Memory B cell (primary cell): ENCODE data around the gene ZBBX.
A peak's percentile ranks its signal among the peaks of the same experiment; 100 is the strongest.
"Not testable (repeated sequence)": the region's sequence is repeated elsewhere in the genome, so short reads cannot be mapped to it uniquely, and the experiment has no call there.

Source experiments
- ATAC-seq: fragments of 150-1000 bp; cut with Tn5 transposase; 2 replicates; pipeline ENCODE4 v1.10.0; 2021; ENCODE audit warnings: low read depth, mild to moderate bottlenecking, moderate library complexity
- DNase-seq, 2 donors: peaks; one replicate each; pipeline ENCODE4 v3.0.0; 2022; ENCODE audit warnings: low spot score in 2 of 2
- H3K27ac Mint-ChIP-seq: one replicate; pipeline ENCODE4 v1.8.0; 2022; ENCODE audit warnings: mild to moderate bottlenecking, moderate library complexity, mixed read lengths
- H3K27me3 Mint-ChIP-seq: one replicate; pipeline ENCODE4 v1.8.0; 2022; ENCODE audit warnings: mixed read lengths
- H3K36me3 Mint-ChIP-seq: one replicate; pipeline ENCODE4 v1.8.0; 2022; ENCODE audit warnings: mild to moderate bottlenecking, mixed read lengths
- H3K4me1 Mint-ChIP-seq: one replicate; pipeline ENCODE4 v1.8.0; 2022; ENCODE audit warnings: mixed read lengths
- H3K4me3 Mint-ChIP-seq: one replicate; pipeline ENCODE4 v1.8.0; 2022; ENCODE audit warnings: mild to moderate bottlenecking, moderate library complexity, mixed read lengths
- H3K9me3 Mint-ChIP-seq: one replicate; pipeline ENCODE4 v1.8.0; 2022; ENCODE audit warnings: mixed read lengths

The ZBBX gene

DNA sequence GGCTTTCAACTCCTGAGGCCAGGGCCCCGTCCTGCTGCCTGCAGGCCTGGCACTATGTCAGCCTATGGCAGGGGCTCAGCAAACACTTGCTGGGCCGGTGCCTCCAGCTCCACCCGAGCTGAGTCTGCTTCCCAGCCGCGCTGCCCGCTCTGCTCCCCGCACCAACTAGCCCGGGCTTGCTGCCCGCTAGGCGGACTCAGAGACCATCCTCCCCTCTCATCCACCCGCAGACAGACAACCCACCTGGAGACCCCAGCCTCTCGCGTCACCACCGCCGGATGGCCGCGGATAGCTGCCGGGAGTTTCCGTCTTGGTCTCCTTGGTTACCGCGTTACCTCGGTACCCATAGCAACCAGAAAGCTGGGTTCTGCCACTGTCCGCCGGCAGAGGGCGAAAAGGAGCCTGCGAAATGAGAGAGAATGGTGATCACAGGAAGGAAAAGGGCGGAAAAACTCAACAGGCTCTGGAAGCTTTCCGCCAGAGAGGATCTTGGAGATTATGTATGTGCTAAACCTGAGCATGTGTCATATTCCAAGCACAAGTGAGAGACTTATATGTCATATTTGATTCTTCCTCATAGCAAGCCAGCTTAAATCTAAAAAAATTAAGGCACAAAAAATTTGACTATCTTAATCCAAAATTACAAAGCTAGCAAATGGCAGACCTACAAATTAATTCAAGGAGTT is at the start of gene ZBBX:
TSS of gene ZBBX (minus strand) at position 294 of the 686 bp plus-strand sequence. CDS start 7,396 bp downstream, outside the sequence.
- peaks cover 4% of the 10 kb centered on the region for H3K27me3 Mint-ChIP-seq
- DNase-seq, result peak; percentile 86 to 92
- peaks cover 9% of the 10 kb centered on the region for H3K4me1 Mint-ChIP-seq
- H3K4me3 Mint-ChIP-seq, result peak within 1 kb of the TSS; percentile 85
- peak; percentile 96 for ATAC-seq
- H3K9me3 Mint-ChIP-seq, result no peaks in the 10 kb centered on the region
- peak within 1 kb of the TSS; percentile 92 for H3K27ac Mint-ChIP-seq
- H3K36me3 Mint-ChIP-seq, result no peaks in the 10 kb centered on the region

DNA sequence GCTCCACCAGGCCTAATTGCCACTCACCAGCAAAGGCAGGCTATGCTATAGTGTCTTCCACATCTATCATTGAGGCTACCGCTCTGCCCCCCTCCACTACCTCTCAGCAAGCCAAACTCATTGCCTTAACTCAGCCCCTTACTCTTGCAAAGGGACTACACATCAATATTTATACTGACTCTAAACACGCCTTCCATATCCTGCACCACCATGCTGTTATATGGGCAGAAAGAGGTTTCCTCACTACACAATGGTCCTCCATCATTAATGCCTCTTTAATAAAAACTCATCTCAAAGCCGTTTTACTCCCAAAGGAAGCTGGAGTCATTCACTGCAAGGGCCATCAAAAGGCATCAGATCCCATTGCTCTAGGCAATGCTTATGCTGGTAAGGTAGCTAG is 46.9 kb upstream of the ZBBX start:
- H3K9me3 Mint-ChIP-seq, H3K4me1 Mint-ChIP-seq, H3K27ac Mint-ChIP-seq, H3K27me3 Mint-ChIP-seq, H3K4me3 Mint-ChIP-seq, DNase-seq, H3K36me3 Mint-ChIP-seq, ATAC-seq: not testable (repeated sequence)

GRCh38 chr3:167422396-167422795 is 42.3 kb upstream of the ZBBX start:
- not testable (repeated sequence) for H3K27me3 Mint-ChIP-seq, DNase-seq, H3K4me3 Mint-ChIP-seq, H3K36me3 Mint-ChIP-seq, H3K27ac Mint-ChIP-seq, H3K9me3 Mint-ChIP-seq, H3K4me1 Mint-ChIP-seq, ATAC-seq

DNA sequence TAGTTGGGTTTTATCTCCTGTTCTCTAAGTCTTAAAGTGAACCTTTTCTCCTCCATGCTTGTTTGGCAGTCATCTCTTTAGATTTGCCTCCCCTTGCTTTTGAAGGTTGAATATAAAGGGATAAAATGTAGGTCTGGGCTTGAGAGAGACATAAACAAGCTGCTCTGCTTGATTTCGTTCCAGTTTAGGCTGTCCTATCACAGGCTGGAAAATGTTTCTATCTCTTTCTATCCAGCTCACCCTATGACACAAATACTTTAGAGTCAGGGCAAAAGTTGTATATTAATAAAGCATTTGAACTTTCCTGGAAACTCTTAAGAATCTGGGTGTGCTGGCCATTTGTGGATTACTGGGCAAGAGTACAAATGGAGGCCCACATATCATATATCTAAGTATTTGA is 29.5 kb upstream of the ZBBX start:
- no peaks in the 10 kb centered on the region for H3K27me3 Mint-ChIP-seq
- ATAC-seq, result no peak
- no peaks in the 10 kb centered on the region for H3K9me3 Mint-ChIP-seq
- no peak overlapping the region for H3K27ac Mint-ChIP-seq
- H3K36me3 Mint-ChIP-seq, result no peaks in the 10 kb centered on the region
- DNase-seq, result no peak
- no peak overlapping the region for H3K4me3 Mint-ChIP-seq
- H3K4me1 Mint-ChIP-seq, result no peaks in the 10 kb centered on the region

- Mint-ChIP-seq H3K27ac (no peak overlapping the region), H3K9me3 (no peaks in the 10 kb centered on the region), H3K4me1 (no peaks in the 10 kb centered on the region), H3K27me3 (peaks cover under 1% of the 10 kb centered on the region), H3K4me3 (no peak overlapping the region), H3K36me3 (no peaks in the 10 kb centered on the region)
- DNase-seq (no peak), ATAC-seq (no peak)
Observed at GRCh38 chr3:167406876-167407492, 26.9 kb upstream of the ZBBX start.

GRCh38 chr3:167397826-167398225 is 17.7 kb upstream of the ZBBX start:
- DNase-seq, result no peak
- Mint-ChIP-seq H3K27ac (no peak overlapping the region), H3K9me3 (no peaks in the 10 kb centered on the region), H3K27me3 (peaks cover 5% of the 10 kb centered on the region), H3K4me1 (no peaks in the 10 kb centered on the region), H3K4me3 (no peak overlapping the region), H3K36me3 (no peaks in the 10 kb centered on the region)
- ATAC-seq, result no peak

GRCh38 chr3:167396075-167396474 is 16.0 kb upstream of the ZBBX start:
- H3K27me3 Mint-ChIP-seq, result peaks cover 2% of the 10 kb centered on the region
- ATAC-seq (no peak), DNase-seq (no peak)
- H3K27ac Mint-ChIP-seq, result no peak overlapping the region
- no peak overlapping the region for H3K4me3 Mint-ChIP-seq
- H3K36me3 Mint-ChIP-seq, result no peaks in the 10 kb centered on the region
- no peaks in the 10 kb centered on the region for H3K4me1 Mint-ChIP-seq
- H3K9me3 Mint-ChIP-seq, result no peaks in the 10 kb centered on the region

GRCh38 chr3:167394003-167394402 is 13.9 kb upstream of the ZBBX start:
- H3K27me3 Mint-ChIP-seq, result peaks cover 2% of the 10 kb centered on the region
- H3K4me3 Mint-ChIP-seq, result no peak overlapping the region
- H3K4me1 Mint-ChIP-seq, result no peaks in the 10 kb centered on the region
- H3K27ac Mint-ChIP-seq, result no peak overlapping the region
- DNase-seq (no peak), ATAC-seq (no peak)
- no peaks in the 10 kb centered on the region for H3K36me3 Mint-ChIP-seq
- no peaks in the 10 kb centered on the region for H3K9me3 Mint-ChIP-seq

GRCh38 chr3:167382155-167382554 is 2.1 kb upstream of the ZBBX start:
- H3K36me3 Mint-ChIP-seq, result no peaks in the 10 kb centered on the region

GRCh38 chr3:167375478-167375877 is 4.6 kb downstream of the ZBBX start:
- H3K9me3 Mint-ChIP-seq, result no peaks in the 10 kb centered on the region
- ATAC-seq (no peak), DNase-seq (no peak)
- H3K27ac Mint-ChIP-seq, result no peak overlapping the region
- no peaks in the 10 kb centered on the region for H3K36me3 Mint-ChIP-seq
- peaks cover 6% of the 10 kb centered on the region for H3K4me1 Mint-ChIP-seq
- no peaks in the 10 kb centered on the region for H3K27me3 Mint-ChIP-seq
- H3K4me3 Mint-ChIP-seq, result no peak overlapping the region

More at GRCh38 chr3:167382155-167382554, 2.1 kb upstream of the ZBBX start:
- no peak overlapping the region for H3K27ac Mint-ChIP-seq
- ATAC-seq (no peak), DNase-seq (no peak)
- no peak overlapping the region for H3K4me3 Mint-ChIP-seq
- peaks cover 9% of the 10 kb centered on the region for H3K4me1 Mint-ChIP-seq
- no peaks in the 10 kb centered on the region for H3K9me3 Mint-ChIP-seq
- peaks cover 8% of the 10 kb centered on the region for H3K27me3 Mint-ChIP-seq

GRCh38 chr3:167372138-167372537 is 8.0 kb downstream of the ZBBX start:
- no peak overlapping the region for H3K27ac Mint-ChIP-seq
- no peaks in the 10 kb centered on the region for H3K4me1 Mint-ChIP-seq
- no peak for ATAC-seq
- no peaks in the 10 kb centered on the region for H3K9me3 Mint-ChIP-seq
- H3K27me3 Mint-ChIP-seq, result peaks cover 2% of the 10 kb centered on the region
- H3K4me3 Mint-ChIP-seq, result no peak overlapping the region
- no peak for DNase-seq
- no peaks in the 10 kb centered on the region for H3K36me3 Mint-ChIP-seq

GRCh38 chr3:167361948-167362347 is 18.1 kb downstream of the ZBBX start:
- no peaks in the 10 kb centered on the region for H3K36me3 Mint-ChIP-seq
- ATAC-seq (no peak), DNase-seq (no peak)
- peaks cover 4% of the 10 kb centered on the region for H3K9me3 Mint-ChIP-seq
- peaks cover 4% of the 10 kb centered on the region for H3K27me3 Mint-ChIP-seq
- no peak overlapping the region for H3K4me3 Mint-ChIP-seq
- no peaks in the 10 kb centered on the region for H3K4me1 Mint-ChIP-seq
- H3K27ac Mint-ChIP-seq, result no peak overlapping the region

DNA sequence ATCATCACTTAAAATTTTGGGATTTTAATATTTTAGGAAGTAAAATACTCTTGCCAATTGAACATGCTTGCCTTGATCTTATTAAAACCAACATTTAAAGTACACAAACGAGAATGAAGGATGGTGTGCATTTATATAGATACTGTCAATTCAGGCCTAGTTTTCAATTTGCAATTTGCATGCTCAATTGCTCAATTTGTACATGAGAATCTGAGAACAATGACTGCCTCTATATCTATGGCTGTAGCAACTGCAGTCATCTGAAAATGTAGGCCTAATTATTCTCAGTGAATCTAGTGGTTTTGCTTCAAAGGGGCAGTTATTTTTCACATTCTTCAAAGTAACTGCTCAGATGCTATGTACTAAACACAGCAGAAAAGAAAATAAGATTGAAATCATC is 18.8 kb downstream of the ZBBX start:
- DNase-seq, result no peak
- H3K36me3 Mint-ChIP-seq, result no peaks in the 10 kb centered on the region
- no peaks in the 10 kb centered on the region for H3K4me1 Mint-ChIP-seq
- H3K27me3 Mint-ChIP-seq, result peaks cover 4% of the 10 kb centered on the region
- ATAC-seq, result no peak
- peaks cover 7% of the 10 kb centered on the region for H3K9me3 Mint-ChIP-seq
- no peak overlapping the region for H3K27ac Mint-ChIP-seq
- no peak overlapping the region for H3K4me3 Mint-ChIP-seq

- no peaks in the 10 kb centered on the region for H3K36me3 Mint-ChIP-seq
- no peak for ATAC-seq
- H3K4me3 Mint-ChIP-seq, result no peak overlapping the region
- DNase-seq, result no peak
- H3K9me3 Mint-ChIP-seq, result peaks cover 7% of the 10 kb centered on the region
- H3K27ac Mint-ChIP-seq, result no peak overlapping the region
- peaks cover 3% of the 10 kb centered on the region for H3K27me3 Mint-ChIP-seq
- H3K4me1 Mint-ChIP-seq, result peaks cover 3% of the 10 kb centered on the region
Observed at GRCh38 chr3:167355446-167355845, 24.7 kb downstream of the ZBBX start.

DNA sequence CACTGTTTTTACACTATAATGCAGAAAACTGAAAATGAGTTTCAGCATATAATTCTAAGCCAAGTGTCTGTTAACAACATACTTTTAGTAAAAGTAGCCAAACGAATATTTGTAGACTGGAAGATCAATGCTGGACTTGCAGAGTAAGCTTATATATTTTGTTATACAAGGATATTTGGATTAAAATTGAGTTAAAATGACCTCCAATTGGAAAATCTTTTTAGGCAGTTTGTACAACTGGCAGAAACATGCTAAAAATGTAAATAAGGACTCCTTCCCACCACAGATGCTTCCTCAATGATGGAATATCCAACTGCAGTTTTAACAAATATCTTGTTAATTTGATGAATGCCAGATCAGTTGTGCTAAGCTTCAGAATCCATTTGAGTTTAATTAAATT is 25.3 kb downstream of the ZBBX start:
- Mint-ChIP-seq H3K36me3 (no peaks in the 10 kb centered on the region), H3K9me3 (peaks cover 7% of the 10 kb centered on the region), H3K27ac (no peak overlapping the region), H3K27me3 (peaks cover 3% of the 10 kb centered on the region), H3K4me1 (peaks cover 3% of the 10 kb centered on the region), H3K4me3 (no peak overlapping the region)
- DNase-seq (no peak), ATAC-seq (no peak)
